Stimulated activated naive CD4-positive, alpha-beta T cell (primary cell): ENCODE results near the gene RNF145.
"Not testable (repeated sequence)": the region's sequence is repeated elsewhere in the genome, so short reads cannot be mapped to it uniquely, and the experiment has no call there.

ENCODE experiments used
- DNase-seq, 6 experiments: peaks; one replicate each; lab custom pipeline; 2025; lab: John Stamatoyannopoulos, UW

The RNF145 gene

GRCh38 chr5:159209438-159210209, at the start of gene RNF145:
Gene RNF145 (minus strand): TSS chr5:159209553. CDS start chr5:159203617, 5,936 bp downstream.
- DNase-seq: peak; percentile 86 to 95 (median 92)

GRCh38 chr5:159258361-159258760, 49.0 kb upstream of the RNF145 start:
- DNase-seq: no peak

- no peak for DNase-seq
These were observed 48.4 kb upstream of the RNF145 start for GRCh38 chr5:159257629-159258283.

GRCh38 chr5:159257007-159257406, 47.7 kb upstream of the RNF145 start:
- no peak for DNase-seq

- DNase-seq: no peak
These were observed 42.8 kb upstream of the RNF145 start for GRCh38 chr5:159252195-159252594.

GRCh38 chr5:159249158-159249557, 39.8 kb upstream of the RNF145 start:
- no peak for DNase-seq

GRCh38 chr5:159244890-159245289, 35.5 kb upstream of the RNF145 start:
- no peak for DNase-seq

GRCh38 chr5:159244163-159244562, 34.8 kb upstream of the RNF145 start:
- no peak for DNase-seq

GRCh38 chr5:159243385-159243784, 34.0 kb upstream of the RNF145 start:
- no peak for DNase-seq

- peak in 1 of 6 experiments; percentile 4 for DNase-seq
These were observed 33.3 kb upstream of the RNF145 start for GRCh38 chr5:159242656-159243055.

- DNase-seq: no peak
These were observed 32.7 kb upstream of the RNF145 start for GRCh38 chr5:159241946-159242552.

GRCh38 chr5:159240301-159240870, 31.0 kb upstream of the RNF145 start:
- no peak for DNase-seq

- DNase-seq: not testable (repeated sequence)
These were observed 26.6 kb upstream of the RNF145 start for GRCh38 chr5:159235871-159236520.

GRCh38 chr5:159231167-159231566, 21.8 kb upstream of the RNF145 start:
- DNase-seq: no peak

- DNase-seq: no peak
These were observed 21.3 kb upstream of the RNF145 start for GRCh38 chr5:159230657-159231056.

GRCh38 chr5:159228097-159228496, 18.7 kb upstream of the RNF145 start:
- DNase-seq: not testable (repeated sequence)

- no peak for DNase-seq
These were observed 18.1 kb upstream of the RNF145 start for GRCh38 chr5:159227452-159227851.

- no peak for DNase-seq
These were observed 17.1 kb upstream of the RNF145 start for GRCh38 chr5:159226451-159226850.

- DNase-seq: no peak
These were observed 15.1 kb upstream of the RNF145 start for GRCh38 chr5:159224471-159224870.

- no peak for DNase-seq
These were observed 14.1 kb upstream of the RNF145 start for GRCh38 chr5:159223469-159223868.

- DNase-seq: no peak
These were observed 10.9 kb upstream of the RNF145 start for GRCh38 chr5:159220206-159220605.

GRCh38 chr5:159218595-159219023, 9.3 kb upstream of the RNF145 start:
- DNase-seq: no peak
